Activated naive CD4-positive, alpha-beta T cell treated with anti-CD3 and anti-CD28 coated beads, Interleukin-2, amount 10 ng/mL, durations not matched to agents 7 days and 5 days (primary cell): ENCODE measurements around the gene LRRC7.

ENCODE experiments used
- CTCF ChIA-PET: fragments of 350-600 bp; sonication (Branson Sonifier 250); formaldehyde crosslinking; loops from one replicate; lab custom pipeline; 2021; ENCODE audit warnings: antibody characterized with exemption; lab: Charles Lee
- DNase-seq: peaks from one replicate; pipeline ENCODE4 v3.0.0-alpha.2; 2020
- H3K27ac Mint-ChIP-seq: one replicate; pipeline ENCODE4 v1.8.0; 2021; ENCODE audit warnings: mild to moderate bottlenecking, moderate library complexity, mixed read lengths
- H3K27me3 Mint-ChIP-seq: one replicate; pipeline ENCODE4 v1.8.0; 2021; ENCODE audit warnings: mild to moderate bottlenecking, mixed read lengths
- H3K36me3 Mint-ChIP-seq: one replicate; pipeline ENCODE4 v1.8.0; 2021; ENCODE audit warnings: mixed read lengths
- H3K4me1 Mint-ChIP-seq: one replicate; pipeline ENCODE4 v1.8.0; 2021; ENCODE audit warnings: mixed read lengths
- H3K4me3 Mint-ChIP-seq: one replicate; pipeline ENCODE4 v1.8.0; 2021; ENCODE audit warnings: mild to moderate bottlenecking, moderate library complexity, mixed read lengths
- H3K9me3 Mint-ChIP-seq: one replicate; pipeline ENCODE4 v1.8.0; 2021; ENCODE audit warnings: mixed read lengths

LRRC7 gene

GRCh38 chr1:69985901-69986439 lies 418.2 kb downstream of the LRRC7 start:
- Mint-ChIP-seq H3K27ac (no peak overlapping the region), H3K4me1 (no peaks in the 10 kb centered on the region), H3K27me3 (no peaks in the 10 kb centered on the region), H3K9me3 (no peaks in the 10 kb centered on the region), H3K36me3 (no peaks in the 10 kb centered on the region), H3K4me3 (no peak overlapping the region)
- CTCF ChIA-PET: no interaction called here
- DNase-seq: no peak

GRCh38 chr1:69987881-69988280 lies 420.2 kb downstream of the LRRC7 start:
- Mint-ChIP-seq H3K9me3 (no peaks in the 10 kb centered on the region), H3K27me3 (no peaks in the 10 kb centered on the region), H3K36me3 (no peaks in the 10 kb centered on the region), H3K4me3 (no peak overlapping the region), H3K27ac (no peak overlapping the region), H3K4me1 (no peaks in the 10 kb centered on the region)
- no peak for DNase-seq
- CTCF ChIA-PET: no interaction called here

GRCh38 chr1:69991644-69992043 lies 423.9 kb downstream of the LRRC7 start:
- no peak overlapping the region for H3K4me3 Mint-ChIP-seq
- H3K9me3 Mint-ChIP-seq: no peaks in the 10 kb centered on the region
- no peak overlapping the region for H3K27ac Mint-ChIP-seq
- no peaks in the 10 kb centered on the region for H3K36me3 Mint-ChIP-seq
- no peaks in the 10 kb centered on the region for H3K27me3 Mint-ChIP-seq
- CTCF ChIA-PET: no interaction called here
- DNase-seq: no peak
- H3K4me1 Mint-ChIP-seq: no peaks in the 10 kb centered on the region

- no peaks in the 10 kb centered on the region for H3K36me3 Mint-ChIP-seq
- no peaks in the 10 kb centered on the region for H3K4me1 Mint-ChIP-seq
- no peak overlapping the region for H3K4me3 Mint-ChIP-seq
- DNase-seq: no peak
- peaks cover 1% of the 10 kb centered on the region for H3K9me3 Mint-ChIP-seq
- H3K27ac Mint-ChIP-seq: no peak overlapping the region
- H3K27me3 Mint-ChIP-seq: no peaks in the 10 kb centered on the region
- CTCF ChIA-PET: no interaction called here
Measured at GRCh38 chr1:69992594-69992993, 424.9 kb downstream of the LRRC7 start.

- Mint-ChIP-seq H3K27me3 (no peaks in the 10 kb centered on the region), H3K4me1 (no peaks in the 10 kb centered on the region), H3K9me3 (peaks cover 4% of the 10 kb centered on the region), H3K36me3 (no peaks in the 10 kb centered on the region), H3K4me3 (no peak overlapping the region), H3K27ac (no peak overlapping the region)
- DNase-seq: no peak
- CTCF ChIA-PET: no interaction called here
Measured at GRCh38 chr1:69993810-69994209, 426.1 kb downstream of the LRRC7 start.

GRCh38 chr1:69994241-69994640 lies 426.5 kb downstream of the LRRC7 start:
- Mint-ChIP-seq H3K27me3 (no peaks in the 10 kb centered on the region), H3K36me3 (no peaks in the 10 kb centered on the region), H3K4me3 (no peak overlapping the region), H3K4me1 (no peaks in the 10 kb centered on the region), H3K27ac (no peak overlapping the region), H3K9me3 (peaks cover 4% of the 10 kb centered on the region)
- CTCF ChIA-PET: no interaction called here
- DNase-seq: no peak

GRCh38 chr1:69998847-69999246 lies 431.1 kb downstream of the LRRC7 start:
- Mint-ChIP-seq H3K4me3 (no peak overlapping the region), H3K4me1 (no peaks in the 10 kb centered on the region), H3K27ac (no peak overlapping the region), H3K36me3 (no peaks in the 10 kb centered on the region), H3K9me3 (peaks cover 4% of the 10 kb centered on the region), H3K27me3 (no peaks in the 10 kb centered on the region)
- no peak for DNase-seq
- CTCF ChIA-PET: no interaction called here

- no peak overlapping the region for H3K27ac Mint-ChIP-seq
- no peak overlapping the region for H3K4me3 Mint-ChIP-seq
- H3K4me1 Mint-ChIP-seq: no peaks in the 10 kb centered on the region
- no peaks in the 10 kb centered on the region for H3K9me3 Mint-ChIP-seq
- no peaks in the 10 kb centered on the region for H3K27me3 Mint-ChIP-seq
- H3K36me3 Mint-ChIP-seq: no peaks in the 10 kb centered on the region
- CTCF ChIA-PET: no interaction called here
- no peak for DNase-seq
Measured at GRCh38 chr1:70003211-70003908, 435.6 kb downstream of the LRRC7 start.

GRCh38 chr1:70005386-70006034 lies 437.8 kb downstream of the LRRC7 start:
- Mint-ChIP-seq H3K36me3 (no peaks in the 10 kb centered on the region), H3K27ac (no peak overlapping the region), H3K27me3 (no peaks in the 10 kb centered on the region), H3K4me1 (no peaks in the 10 kb centered on the region), H3K4me3 (no peak overlapping the region), H3K9me3 (no peaks in the 10 kb centered on the region)
- DNase-seq: no peak
- CTCF ChIA-PET: no interaction called here

- DNase-seq: no peak
- Mint-ChIP-seq H3K27ac (no peak overlapping the region), H3K27me3 (no peaks in the 10 kb centered on the region), H3K4me3 (no peak overlapping the region), H3K9me3 (no peaks in the 10 kb centered on the region), H3K36me3 (no peaks in the 10 kb centered on the region), H3K4me1 (no peaks in the 10 kb centered on the region)
- CTCF ChIA-PET: no interaction called here
Measured at GRCh38 chr1:70008660-70009059, 440.9 kb downstream of the LRRC7 start.

GRCh38 chr1:70017770-70018169 lies 450.0 kb downstream of the LRRC7 start:
- Mint-ChIP-seq H3K27me3 (no peaks in the 10 kb centered on the region), H3K27ac (no peak overlapping the region), H3K9me3 (no peaks in the 10 kb centered on the region), H3K36me3 (no peaks in the 10 kb centered on the region), H3K4me3 (no peak overlapping the region), H3K4me1 (no peaks in the 10 kb centered on the region)
- no peak for DNase-seq
- CTCF ChIA-PET: no interaction called here

- CTCF ChIA-PET: no interaction called here
- H3K36me3 Mint-ChIP-seq: no peaks in the 10 kb centered on the region
- no peaks in the 10 kb centered on the region for H3K27me3 Mint-ChIP-seq
- DNase-seq: no peak
- H3K9me3 Mint-ChIP-seq: no peaks in the 10 kb centered on the region
- no peak overlapping the region for H3K27ac Mint-ChIP-seq
- no peak overlapping the region for H3K4me3 Mint-ChIP-seq
- H3K4me1 Mint-ChIP-seq: no peaks in the 10 kb centered on the region
Measured at GRCh38 chr1:70024272-70024671, 456.6 kb downstream of the LRRC7 start.

- H3K4me3 Mint-ChIP-seq: no peak overlapping the region
- CTCF ChIA-PET: no interaction called here
- no peaks in the 10 kb centered on the region for H3K36me3 Mint-ChIP-seq
- no peak overlapping the region for H3K27ac Mint-ChIP-seq
- no peaks in the 10 kb centered on the region for H3K4me1 Mint-ChIP-seq
- no peaks in the 10 kb centered on the region for H3K9me3 Mint-ChIP-seq
- no peak for DNase-seq
- H3K27me3 Mint-ChIP-seq: no peaks in the 10 kb centered on the region
Measured at GRCh38 chr1:70025052-70025451, 457.3 kb downstream of the LRRC7 start.

- DNase-seq: no peak
- Mint-ChIP-seq H3K27me3 (no peaks in the 10 kb centered on the region), H3K4me1 (no peaks in the 10 kb centered on the region), H3K9me3 (no peaks in the 10 kb centered on the region), H3K4me3 (no peak overlapping the region), H3K36me3 (no peaks in the 10 kb centered on the region), H3K27ac (no peak overlapping the region)
- CTCF ChIA-PET: no interaction called here
Measured at GRCh38 chr1:70025846-70026245, 458.1 kb downstream of the LRRC7 start.

GRCh38 chr1:70033266-70033873 lies 465.6 kb downstream of the LRRC7 start:
- Mint-ChIP-seq H3K4me1 (no peaks in the 10 kb centered on the region), H3K36me3 (no peaks in the 10 kb centered on the region), H3K4me3 (no peak overlapping the region), H3K27me3 (no peaks in the 10 kb centered on the region), H3K27ac (no peak overlapping the region), H3K9me3 (no peaks in the 10 kb centered on the region)
- DNase-seq: no peak
- CTCF ChIA-PET: no interaction called here
